LNCAP (cell line): Measurements from ENCODE around the gene PDE9A.

Source experiments
- TF ChIP-seq, protein P1 (sequence below): fragments of 450-650 bp; IDR thresholded peaks from 2 replicates; pipeline ENCODE4 v1.5.1; 2017; ENCODE audit warnings: mild to moderate bottlenecking

The PDE9A gene

DNA sequence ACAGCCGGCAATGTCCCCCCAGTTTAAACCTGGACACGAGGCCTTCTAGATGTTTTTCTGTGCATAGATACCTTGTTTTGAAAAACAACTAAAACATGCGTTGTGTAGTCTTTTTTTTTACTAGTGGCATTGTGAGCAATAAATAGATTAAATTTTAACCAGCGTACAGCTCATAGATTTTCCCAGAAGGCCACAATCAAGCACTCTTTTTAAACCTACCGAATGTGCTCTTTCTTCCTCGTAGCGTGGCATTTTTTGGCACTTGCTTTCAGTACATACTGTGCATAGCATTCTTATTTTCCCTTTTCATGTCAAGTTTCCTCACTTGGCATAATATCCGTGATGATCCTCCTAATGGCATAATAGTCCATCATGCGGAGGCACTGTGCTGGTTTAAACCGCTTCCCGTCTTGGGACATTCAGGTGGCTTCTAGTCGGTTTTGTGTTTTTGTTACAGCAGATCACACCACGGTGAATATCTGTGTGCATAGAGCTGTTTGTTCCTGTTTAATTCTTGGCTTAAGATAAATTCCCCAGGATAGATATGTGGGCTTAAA is 95.3 kb downstream of the PDE9A start:
- TF ChIP-seq, protein P1, sequence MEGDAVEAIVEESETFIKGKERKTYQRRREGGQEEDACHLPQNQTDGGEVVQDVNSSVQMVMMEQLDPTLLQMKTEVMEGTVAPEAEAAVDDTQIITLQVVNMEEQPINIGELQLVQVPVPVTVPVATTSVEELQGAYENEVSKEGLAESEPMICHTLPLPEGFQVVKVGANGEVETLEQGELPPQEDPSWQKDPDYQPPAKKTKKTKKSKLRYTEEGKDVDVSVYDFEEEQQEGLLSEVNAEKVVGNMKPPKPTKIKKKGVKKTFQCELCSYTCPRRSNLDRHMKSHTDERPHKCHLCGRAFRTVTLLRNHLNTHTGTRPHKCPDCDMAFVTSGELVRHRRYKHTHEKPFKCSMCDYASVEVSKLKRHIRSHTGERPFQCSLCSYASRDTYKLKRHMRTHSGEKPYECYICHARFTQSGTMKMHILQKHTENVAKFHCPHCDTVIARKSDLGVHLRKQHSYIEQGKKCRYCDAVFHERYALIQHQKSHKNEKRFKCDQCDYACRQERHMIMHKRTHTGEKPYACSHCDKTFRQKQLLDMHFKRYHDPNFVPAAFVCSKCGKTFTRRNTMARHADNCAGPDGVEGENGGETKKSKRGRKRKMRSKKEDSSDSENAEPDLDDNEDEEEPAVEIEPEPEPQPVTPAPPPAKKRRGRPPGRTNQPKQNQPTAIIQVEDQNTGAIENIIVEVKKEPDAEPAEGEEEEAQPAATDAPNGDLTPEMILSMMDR: no peak

DNA sequence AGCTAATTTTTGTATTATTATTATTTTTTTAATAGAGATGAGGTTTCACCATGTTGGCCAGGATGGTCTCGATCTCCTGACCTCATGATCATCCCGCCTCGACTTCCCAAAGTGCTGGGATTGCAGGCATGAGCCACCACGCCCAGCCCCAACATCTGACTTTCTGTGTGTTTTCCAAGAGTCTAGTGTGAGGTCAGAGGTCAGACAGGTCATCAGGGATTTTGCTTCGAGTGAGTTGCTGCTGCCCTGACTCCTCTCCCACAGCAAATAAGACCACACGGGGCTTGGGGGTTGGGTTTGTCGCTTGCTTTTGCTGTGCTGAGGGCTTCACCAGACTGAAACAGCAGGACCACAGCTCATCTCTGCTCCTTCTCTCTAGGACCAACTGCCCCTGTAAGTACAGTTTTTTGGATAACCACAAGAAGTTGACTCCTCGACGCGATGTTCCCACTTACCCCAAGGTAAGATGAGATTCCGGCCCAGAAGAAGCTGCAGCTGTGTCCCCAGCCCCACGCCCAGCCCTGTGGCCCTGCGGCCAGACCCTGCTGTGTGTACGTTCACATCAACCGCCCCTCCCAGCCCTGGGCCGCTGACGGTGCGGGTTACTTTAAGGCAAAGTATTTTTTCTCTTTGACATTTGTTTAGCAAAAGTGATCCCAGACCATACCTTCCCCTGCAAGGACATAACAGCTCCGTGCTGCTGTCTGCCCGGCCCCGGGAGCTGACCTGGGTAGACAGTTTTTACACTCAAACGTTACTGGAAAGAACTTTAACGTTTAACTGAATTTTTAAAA is 97.5 kb downstream of the PDE9A start:
- TF ChIP-seq, protein P1: no peak

DNA sequence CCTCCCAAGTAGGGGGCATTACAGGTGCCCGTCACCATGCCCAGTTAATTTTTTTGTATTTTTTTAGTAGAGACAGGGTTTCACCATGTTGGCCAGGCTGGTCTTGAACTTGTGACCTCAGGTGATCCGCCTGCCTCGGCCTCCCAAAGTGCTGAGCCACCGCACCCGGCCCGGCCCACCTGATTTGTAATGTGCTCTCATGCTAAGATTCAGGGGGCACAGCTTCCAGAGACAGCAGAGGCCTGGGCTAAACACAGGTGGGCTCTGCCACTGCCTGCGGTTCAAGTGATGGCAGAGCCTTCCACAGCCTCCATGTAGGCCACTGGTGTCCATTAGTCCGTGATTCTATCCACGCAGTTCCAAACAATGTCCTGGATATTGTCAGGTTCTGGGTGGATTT is 98.4 kb downstream of the PDE9A start:
- TF ChIP-seq, protein P1: no peak

DNA sequence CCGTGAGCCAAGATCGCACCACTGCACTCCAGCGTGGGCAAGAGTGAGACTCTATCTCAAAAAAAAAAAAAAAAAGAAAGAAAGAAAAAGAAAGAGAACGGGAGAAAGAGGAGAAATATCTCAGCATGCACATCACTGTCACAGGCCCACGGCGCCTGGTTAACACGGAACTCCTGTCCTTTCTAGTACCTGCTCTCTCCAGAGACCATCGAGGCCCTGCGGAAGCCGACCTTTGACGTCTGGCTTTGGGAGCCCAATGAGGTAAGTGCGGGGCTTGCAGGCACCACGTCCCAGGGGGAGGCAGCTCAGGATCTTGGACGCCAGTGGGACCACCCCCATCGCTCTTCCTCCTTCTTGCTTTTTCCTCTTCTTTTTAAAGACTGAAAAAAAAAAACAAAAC is 100.4 kb downstream of the PDE9A start:
- TF ChIP-seq, protein P1: no peak

DNA sequence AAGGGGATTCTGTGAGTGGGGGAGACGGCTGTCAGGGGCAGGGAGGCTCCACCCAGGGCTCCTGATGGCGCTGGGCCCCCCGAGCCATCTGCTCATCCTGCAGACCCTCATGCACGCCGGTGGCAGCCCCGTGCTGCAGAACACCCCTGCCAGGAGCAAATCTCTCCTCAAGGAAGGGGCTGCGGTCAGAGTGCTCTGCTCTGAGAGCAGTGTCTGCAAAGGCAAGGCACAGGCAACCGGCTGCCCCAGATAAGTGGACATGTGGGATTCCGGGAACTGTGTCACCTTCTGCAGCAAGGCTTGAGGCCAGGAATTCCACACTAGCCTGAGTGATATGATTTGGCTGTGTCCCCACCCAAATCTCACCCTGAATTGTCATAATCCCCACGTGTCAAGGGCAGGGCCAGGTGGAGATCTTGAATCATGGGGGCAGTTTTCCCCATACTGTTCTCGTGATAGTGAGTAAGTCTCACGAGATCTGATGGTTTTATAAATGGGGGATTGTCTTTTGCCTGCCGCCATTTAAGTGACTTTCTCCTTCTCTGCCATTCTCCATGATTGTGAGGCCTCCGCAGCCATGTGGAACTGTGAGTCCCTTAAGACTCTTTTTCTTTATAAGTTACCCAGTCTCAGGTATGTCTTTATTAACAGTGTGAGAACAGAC is 101.0 kb downstream of the PDE9A start:
- TF ChIP-seq, protein P1: no peak

DNA sequence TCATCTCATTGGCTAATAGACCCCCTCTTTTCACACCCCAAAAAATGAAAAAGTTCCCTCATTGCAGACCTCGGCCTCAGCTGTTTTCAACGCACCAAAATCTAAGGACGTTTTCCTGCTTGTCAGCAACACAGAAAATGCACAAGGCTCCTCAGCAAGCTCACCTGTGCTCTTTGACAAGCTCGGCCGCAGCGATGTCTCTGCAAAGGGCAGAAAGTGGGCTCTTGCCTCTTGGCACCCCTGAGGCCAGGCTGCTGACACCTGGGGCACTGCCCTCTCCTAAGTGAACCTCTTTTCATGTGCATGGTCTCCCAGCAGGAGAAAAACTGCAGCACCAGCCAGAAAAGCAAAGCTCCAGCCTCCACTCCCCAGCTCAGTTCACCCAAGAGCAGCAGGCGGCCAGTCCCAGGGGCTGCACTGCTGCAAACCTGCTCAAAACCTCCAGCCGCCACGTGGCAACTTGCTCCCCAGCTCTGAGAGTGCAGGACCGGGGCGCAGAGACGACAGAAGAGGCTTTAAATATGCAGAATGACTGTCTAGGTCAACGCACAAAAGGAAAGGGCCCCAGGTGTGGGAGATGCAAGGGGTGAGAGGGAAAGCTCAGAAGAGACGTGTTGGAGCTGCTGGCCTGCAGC is 101.7 kb downstream of the PDE9A start:
- TF ChIP-seq, protein P1: no peak

DNA sequence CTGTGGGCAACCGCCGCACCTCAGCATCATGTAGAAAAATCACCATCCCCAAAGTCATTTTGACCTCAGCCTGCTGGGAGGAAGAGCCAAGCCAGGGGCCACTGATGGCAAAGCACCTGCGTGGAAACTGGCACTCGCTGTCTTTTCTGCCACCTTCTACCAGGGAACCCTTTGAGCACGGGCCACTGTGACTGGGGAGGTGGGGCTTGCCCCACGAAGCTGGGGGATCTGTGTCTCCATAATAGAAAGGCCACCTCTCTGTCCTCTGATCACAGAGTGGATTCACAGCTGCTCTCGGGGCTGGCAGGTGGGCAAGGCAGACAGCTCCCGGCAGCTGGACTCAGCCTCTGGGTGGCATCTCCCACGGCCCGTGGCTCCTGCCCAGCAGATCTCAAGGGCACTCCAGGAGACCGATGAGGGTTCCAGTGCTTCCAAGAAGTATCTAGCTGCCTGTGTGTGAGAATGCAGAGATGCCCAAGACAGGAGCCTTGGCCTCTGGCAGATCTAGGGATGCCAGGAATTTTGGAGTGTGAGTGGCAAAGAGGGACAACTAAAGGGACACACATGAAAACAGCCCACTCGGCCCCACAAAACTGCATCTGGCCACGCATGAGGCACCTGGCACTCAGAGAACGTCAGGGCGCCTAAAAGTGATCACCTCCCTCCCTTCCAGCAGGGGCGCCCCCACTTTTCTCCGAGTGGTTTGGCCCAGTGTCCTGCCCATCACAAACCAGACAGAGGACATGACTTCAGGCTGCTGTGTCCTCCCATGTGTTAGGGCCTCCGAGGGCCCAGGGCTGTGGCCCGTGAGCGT is 102.6 kb downstream of the PDE9A start:
- TF ChIP-seq, protein P1: no peak
